Activated naive CD8-positive, alpha-beta T cell treated with anti-CD3 and anti-CD28 coated beads, Interleukin-2, amount 10 ng/mL, durations not matched to agents 7 days and 5 days (primary cell): ENCODE results near the gene CACNG4. TPM values are rescaled to one million over a fixed set of nuclear protein-coding genes. Genes with fewer than 3 reads are reported as not detected.
"Not testable (repeated sequence)": the region's sequence is repeated elsewhere in the genome, so short reads cannot be mapped to it uniquely, and the experiment has no call there.

Experiments used
- ATAC-seq: fragments of 150-1000 bp; cut with Tn5 transposase; one replicate; pipeline ENCODE4 v1.10.0; 2021; ENCODE audit warnings: low read depth, moderate library complexity
- POLR2A ChIA-PET: fragments of 350-600 bp; sonication (Branson Sonifier 250); formaldehyde crosslinking; loops from one replicate; lab custom pipeline; 2021; ENCODE audit warnings: antibody characterized with exemption; lab: Charles Lee
- DNase-seq: peaks from one replicate; pipeline ENCODE4 v3.0.0; 2021
- H3K27ac Mint-ChIP-seq: one replicate; pipeline ENCODE4 v1.8.0; 2022; ENCODE audit warnings: mild to moderate bottlenecking, mixed read lengths
- H3K27me3 Mint-ChIP-seq: one replicate; pipeline ENCODE4 v1.8.0; 2022; ENCODE audit warnings: mild to moderate bottlenecking, moderate library complexity, mixed read lengths
- H3K36me3 Mint-ChIP-seq: one replicate; pipeline ENCODE4 v1.8.0; 2021; ENCODE audit warnings: mild to moderate bottlenecking, mixed read lengths
- H3K4me1 Mint-ChIP-seq: one replicate; pipeline ENCODE4 v1.8.0; 2021; ENCODE audit warnings: mixed read lengths
- H3K4me3 Mint-ChIP-seq: one replicate; pipeline ENCODE4 v1.8.0; 2022; ENCODE audit warnings: mild to moderate bottlenecking, moderate library complexity, mixed read lengths
- H3K9me3 Mint-ChIP-seq: one replicate; pipeline ENCODE4 v1.8.0; 2021; ENCODE audit warnings: mixed read lengths
- total RNA-seq, 2 experiments: library from RNA; stranded (reverse); gene quantifications; one replicate each; pipeline ENCODE4 v1.2.3, GENCODE V29; 2021

Gene CACNG4
- total RNA-seq, 2 experiments from 2014 or later = not detected

DNA sequence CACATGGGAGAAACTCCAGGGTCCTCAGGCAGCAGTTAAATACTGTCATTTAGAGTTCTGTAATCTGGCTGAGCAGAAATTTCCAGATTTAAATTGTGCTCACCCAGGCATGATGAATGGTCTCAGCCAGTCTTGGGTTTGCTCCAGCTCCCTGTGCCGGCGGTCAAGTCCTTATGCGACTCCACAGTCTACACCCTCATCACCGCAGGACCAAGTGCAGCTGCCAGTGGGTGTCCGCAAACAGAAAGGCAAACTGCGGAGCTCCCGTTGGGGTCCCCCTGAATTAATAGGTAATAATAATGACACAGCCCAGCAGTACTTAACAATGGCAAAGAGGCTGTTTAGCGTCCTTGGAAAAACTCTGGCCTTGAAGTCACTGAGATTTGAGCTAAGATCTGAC, 3.9 kb upstream of the CACNG4 start:
- POLR2A ChIA-PET = no interaction called here
- Mint-ChIP-seq H3K4me1 (no peaks in the 10 kb centered on the region), H3K36me3 (no peaks in the 10 kb centered on the region), H3K4me3 (no peak overlapping the region), H3K9me3 (no peaks in the 10 kb centered on the region), H3K27ac (no peak overlapping the region), H3K27me3 (peaks cover 38% of the 10 kb centered on the region)
- DNase-seq = no peak
- no peak for ATAC-seq

DNA sequence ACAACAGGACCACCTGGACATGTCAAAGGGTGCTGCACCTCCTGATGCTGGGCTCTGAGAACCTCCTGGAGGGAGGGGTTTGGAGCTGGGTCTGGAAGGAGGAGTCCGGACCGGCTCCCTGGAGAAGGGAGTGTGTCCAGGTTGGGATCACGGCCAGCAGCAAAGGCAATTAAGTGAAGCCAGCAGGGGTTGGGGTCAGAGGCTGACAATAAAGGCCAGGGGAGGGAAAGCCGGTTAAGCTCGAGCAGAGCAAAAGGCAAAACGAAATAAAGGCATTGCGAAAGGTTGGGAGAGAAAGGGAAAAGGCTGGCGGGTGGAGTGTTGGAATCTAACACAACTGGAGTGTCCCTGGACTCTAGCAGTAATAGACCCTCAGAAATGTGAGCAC, 992 bp upstream of the CACNG4 start:
- Mint-ChIP-seq H3K9me3 (no peaks in the 10 kb centered on the region), H3K27me3 (peaks cover 63% of the 10 kb centered on the region), H3K4me1 (no peaks in the 10 kb centered on the region), H3K27ac (no peak overlapping the region), H3K4me3 (no peak overlapping the region), H3K36me3 (no peaks in the 10 kb centered on the region)
- POLR2A ChIA-PET = no interaction called here
- no peak for ATAC-seq
- DNase-seq = no peak

DNA sequence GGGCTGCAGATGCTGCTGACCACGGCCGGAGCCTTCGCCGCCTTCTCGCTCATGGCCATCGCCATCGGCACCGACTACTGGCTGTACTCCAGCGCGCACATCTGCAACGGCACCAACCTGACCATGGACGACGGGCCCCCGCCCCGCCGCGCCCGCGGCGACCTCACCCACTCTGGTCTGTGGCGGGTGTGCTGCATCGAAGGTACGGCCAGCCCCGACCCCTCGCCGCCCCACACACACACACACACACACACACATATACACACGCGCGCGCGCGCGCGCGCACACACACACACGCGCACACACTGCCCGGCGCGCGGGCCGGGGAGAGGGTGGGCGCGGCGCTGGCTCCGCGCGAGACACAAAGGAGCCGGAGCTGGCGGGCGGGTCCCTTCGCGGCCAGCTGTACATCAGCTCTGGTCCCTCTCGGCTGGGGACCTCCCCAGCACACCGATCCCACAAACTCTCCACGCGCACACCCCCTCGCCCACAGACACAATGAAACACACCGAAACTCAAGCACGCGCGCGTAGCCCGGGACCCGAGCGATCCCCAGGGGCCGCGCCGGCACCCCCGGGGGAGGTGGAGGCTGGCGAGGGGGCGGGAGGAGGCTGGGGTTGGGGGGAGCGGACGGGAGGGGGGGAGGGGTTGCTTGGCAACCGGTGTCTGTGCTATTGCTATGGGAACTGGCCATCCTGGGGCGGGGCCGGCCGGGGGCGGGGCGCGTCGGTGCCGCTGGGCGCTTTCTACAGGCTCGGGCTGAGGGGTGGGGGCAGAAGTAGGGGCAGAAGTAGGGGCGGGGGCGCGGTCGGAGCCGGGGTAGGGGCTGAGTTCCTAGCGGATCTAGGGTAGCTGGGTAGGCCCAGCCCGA, 658 bp downstream of the CACNG4 start:
- Mint-ChIP-seq H3K27me3 (peaks cover 63% of the 10 kb centered on the region), H3K36me3 (no peaks in the 10 kb centered on the region), H3K9me3 (no peaks in the 10 kb centered on the region), H3K4me3 (peak overlapping the region; percentile 61), H3K4me1 (no peaks in the 10 kb centered on the region), H3K27ac (no peak overlapping the region)
- peak; percentile 19 for ATAC-seq
- POLR2A ChIA-PET = interaction anchor here (0.5 kb wide), 1 partner anchor 1843 kb away, joined by 3 read pairs; no protein-coding TSS in a partner anchor
- peak; percentile 39 for DNase-seq

DNA sequence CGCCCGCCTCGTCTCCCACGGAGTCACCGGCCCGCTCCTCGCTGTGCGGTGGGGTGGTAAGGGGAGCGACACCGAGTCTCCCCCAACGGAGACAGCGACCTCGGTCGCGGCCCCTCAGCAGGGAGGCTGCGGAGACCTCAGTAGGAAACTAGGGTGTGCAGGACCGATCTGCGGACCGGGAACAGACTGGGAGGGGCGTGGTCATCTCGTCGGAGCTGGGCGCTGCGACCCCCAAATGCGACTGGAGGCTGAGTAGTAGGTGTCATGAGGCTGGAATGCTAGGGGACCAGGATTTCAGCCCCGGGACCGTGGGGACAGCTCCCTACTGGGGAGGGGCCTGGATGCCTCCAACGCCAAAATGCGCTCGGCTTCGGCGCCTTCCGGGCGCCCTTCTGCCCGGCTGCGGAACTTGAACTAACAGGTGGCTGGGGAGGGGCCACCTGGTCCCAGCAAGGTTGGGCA, 1.3 kb downstream of the CACNG4 start:
- Mint-ChIP-seq H3K9me3 (no peaks in the 10 kb centered on the region), H3K36me3 (no peaks in the 10 kb centered on the region), H3K4me1 (no peaks in the 10 kb centered on the region), H3K4me3 (peak overlapping the region; percentile 52), H3K27me3 (peaks cover 63% of the 10 kb centered on the region), H3K27ac (no peak overlapping the region)
- POLR2A ChIA-PET = no interaction called here
- DNase-seq (no peak), ATAC-seq (no peak)

DNA sequence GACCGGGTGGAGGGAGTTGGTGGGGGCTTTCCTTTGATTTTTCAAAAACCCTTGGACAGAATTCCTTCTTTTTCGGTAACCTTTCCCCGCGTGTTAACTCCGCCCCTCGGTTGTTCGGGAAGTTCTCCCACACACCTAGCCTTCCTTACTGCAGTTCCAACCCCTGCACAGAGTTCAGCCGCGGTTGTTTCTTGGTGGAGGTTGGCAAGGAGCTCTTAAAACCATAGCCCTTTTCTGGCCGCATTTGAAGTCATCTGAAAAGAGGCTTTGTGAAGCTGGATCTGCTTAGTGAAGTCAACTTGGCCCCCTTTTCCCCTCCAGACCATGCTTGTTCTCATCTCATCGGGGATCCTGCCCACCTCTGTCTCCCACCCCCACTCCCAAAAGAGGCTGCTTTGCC, 1.8 kb downstream of the CACNG4 start:
- no peaks in the 10 kb centered on the region for H3K9me3 Mint-ChIP-seq
- DNase-seq = no peak
- peaks cover 63% of the 10 kb centered on the region for H3K27me3 Mint-ChIP-seq
- peak overlapping the region; percentile 52 for H3K4me3 Mint-ChIP-seq
- no peak for ATAC-seq
- no peaks in the 10 kb centered on the region for H3K4me1 Mint-ChIP-seq
- H3K36me3 Mint-ChIP-seq = no peaks in the 10 kb centered on the region
- H3K27ac Mint-ChIP-seq = no peak overlapping the region
- POLR2A ChIA-PET = no interaction called here

DNA sequence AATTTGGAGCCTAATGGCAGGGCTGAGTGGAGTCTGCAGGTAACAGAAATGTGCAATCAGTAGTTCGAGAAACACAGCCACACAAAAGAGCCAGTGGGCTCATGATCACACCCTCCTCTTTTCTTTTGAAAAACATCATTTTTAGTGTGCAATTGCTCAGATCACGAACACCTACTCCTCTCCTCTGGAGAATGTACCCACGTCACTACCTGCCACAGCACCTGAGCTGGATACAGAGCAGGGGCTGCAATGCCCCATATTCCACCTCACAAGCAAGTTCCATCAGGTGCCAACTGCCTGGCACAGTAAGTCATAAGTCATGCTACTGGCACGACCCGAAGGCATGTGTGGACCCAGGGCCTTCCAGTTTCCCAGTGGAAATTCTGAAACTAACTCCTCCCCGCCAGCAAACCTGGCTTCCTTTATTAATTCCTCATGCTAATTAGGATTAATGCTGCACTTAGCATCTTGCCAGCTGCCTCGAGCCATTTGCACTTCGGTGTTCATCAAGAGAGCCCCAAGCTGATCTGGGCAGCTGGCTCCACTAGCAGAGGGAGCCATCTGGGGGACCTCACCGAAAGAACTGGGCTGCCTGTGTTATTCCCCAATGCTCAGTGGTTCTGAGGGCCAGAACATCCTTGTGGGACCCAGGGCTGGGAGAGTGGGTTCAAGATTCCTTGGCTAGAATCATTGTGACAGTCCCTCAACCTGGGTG, 2.4 kb downstream of the CACNG4 start:
- Mint-ChIP-seq H3K27me3 (peaks cover 62% of the 10 kb centered on the region), H3K36me3 (no peaks in the 10 kb centered on the region), H3K4me3 (peak overlapping the region; percentile 52), H3K4me1 (no peaks in the 10 kb centered on the region), H3K9me3 (no peaks in the 10 kb centered on the region), H3K27ac (no peak overlapping the region)
- ATAC-seq (no peak), DNase-seq (no peak)
- POLR2A ChIA-PET = no interaction called here

DNA sequence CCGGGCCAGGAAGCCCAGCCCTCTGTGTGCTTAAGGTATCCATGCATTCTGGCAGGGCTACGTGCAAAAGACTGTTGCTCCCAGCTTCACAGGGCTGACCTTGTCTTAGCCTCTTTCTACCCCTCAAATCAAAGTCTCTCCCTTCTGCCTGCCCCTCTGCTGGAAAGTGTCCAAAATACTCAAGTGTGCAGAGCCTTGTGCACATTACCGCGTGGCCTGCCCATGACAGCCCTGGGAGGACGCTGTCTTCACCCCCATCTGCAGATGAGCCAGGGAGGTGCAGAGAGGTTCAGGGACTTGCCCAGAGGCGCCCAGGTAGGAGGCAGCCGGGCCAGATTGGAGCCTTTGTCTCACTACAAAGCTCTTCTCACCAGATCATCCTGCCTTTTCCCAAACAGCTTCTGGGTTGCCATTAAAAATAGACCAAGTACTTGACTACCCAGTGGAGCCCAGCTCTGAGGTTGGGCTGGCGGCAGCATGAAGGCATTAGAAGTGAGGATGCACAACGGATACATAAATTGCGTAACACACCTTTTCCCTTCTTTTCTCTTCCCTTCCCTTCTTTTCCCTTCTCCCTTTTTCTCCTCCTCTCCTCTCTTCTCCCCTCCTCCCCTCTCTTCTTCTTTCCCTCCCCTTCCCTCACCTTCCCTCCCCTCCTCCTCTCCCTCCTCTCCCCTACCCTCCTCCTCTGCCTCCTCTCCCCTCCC, 3.5 kb downstream of the CACNG4 start:
- H3K36me3 Mint-ChIP-seq = no peaks in the 10 kb centered on the region
- H3K4me1 Mint-ChIP-seq = no peaks in the 10 kb centered on the region

DNA sequence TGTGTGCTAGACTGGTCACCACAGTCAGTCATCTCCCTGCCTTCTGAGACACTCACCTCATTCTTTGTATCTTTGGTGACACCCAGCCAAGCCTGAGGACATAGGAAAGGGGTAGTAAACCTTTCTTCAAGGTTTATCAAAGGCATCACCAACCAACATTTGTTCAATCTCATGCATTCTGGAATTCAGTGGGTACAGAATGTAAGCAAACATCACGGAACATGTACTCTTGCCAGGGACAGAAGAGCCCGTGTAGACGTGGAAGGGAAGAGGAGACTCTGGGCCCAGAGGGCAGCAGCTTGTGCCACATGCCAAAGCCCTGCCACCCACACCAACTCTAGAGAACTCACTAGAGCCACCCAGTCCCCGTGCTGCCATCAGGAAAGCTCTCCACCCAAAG, 4.4 kb downstream of the CACNG4 start:
- Mint-ChIP-seq H3K36me3 (no peaks in the 10 kb centered on the region), H3K4me1 (no peaks in the 10 kb centered on the region), H3K4me3 (no peak overlapping the region), H3K9me3 (no peaks in the 10 kb centered on the region), H3K27ac (no peak overlapping the region), H3K27me3 (peaks cover 42% of the 10 kb centered on the region)
- ATAC-seq (no peak), DNase-seq (no peak)
- POLR2A ChIA-PET = no interaction called here

More for the DNA sequence above, 3.5 kb downstream of the CACNG4 start:
- Mint-ChIP-seq H3K27ac (no peak overlapping the region), H3K4me3 (no peak overlapping the region), H3K9me3 (no peaks in the 10 kb centered on the region), H3K27me3 (peaks cover 52% of the 10 kb centered on the region)
- ATAC-seq = no peak
- no peak for DNase-seq
- POLR2A ChIA-PET = no interaction called here

DNA sequence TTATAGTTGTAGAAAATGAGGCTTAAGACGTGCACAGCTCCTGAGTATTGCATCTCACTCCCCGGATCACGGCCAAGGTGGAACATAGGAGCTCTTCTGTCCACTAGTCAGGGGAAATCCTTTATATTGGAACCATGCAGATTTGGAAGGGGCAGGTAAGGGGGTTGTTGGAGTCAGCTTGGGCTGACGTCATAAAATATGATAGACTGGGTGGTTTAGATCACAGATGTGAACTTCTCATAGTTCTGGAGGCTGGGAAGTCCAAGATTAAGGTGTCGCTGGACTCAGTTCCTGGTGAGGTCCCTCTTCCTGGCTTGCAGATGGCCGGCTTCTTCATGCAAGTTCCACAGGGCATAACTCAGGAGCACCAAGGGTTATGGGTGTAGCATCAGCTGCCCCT, 5.6 kb downstream of the CACNG4 start:
- no peaks in the 10 kb centered on the region for H3K4me1 Mint-ChIP-seq
- H3K36me3 Mint-ChIP-seq = no peaks in the 10 kb centered on the region
- no peak overlapping the region for H3K27ac Mint-ChIP-seq
- DNase-seq = no peak
- POLR2A ChIA-PET = no interaction called here
- no peak overlapping the region for H3K4me3 Mint-ChIP-seq
- ATAC-seq = no peak
- peaks cover 43% of the 10 kb centered on the region for H3K27me3 Mint-ChIP-seq
- H3K9me3 Mint-ChIP-seq = no peaks in the 10 kb centered on the region

DNA sequence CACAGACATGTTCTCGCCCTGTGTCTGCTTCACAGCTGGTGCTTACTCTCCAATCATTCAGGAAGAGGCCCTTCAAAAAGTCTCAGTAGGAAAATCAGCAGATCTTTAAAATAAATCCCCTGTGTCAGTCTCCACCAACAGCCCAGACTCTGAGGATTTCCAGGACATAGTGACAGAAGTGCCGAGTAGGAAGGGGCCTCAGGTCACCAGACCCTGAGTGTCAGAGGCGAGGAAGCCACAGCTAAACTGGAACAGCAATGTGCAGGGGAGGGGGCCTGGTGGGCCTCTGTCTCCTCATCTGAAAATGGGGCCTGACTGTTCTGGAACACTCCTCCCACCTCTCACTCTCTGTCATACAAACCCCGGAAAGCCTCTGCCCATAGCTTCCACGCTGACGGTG, 6.3 kb downstream of the CACNG4 start:
- DNase-seq (no peak), ATAC-seq (no peak)
- Mint-ChIP-seq H3K36me3 (no peaks in the 10 kb centered on the region), H3K27me3 (peaks cover 46% of the 10 kb centered on the region), H3K9me3 (no peaks in the 10 kb centered on the region), H3K27ac (no peak overlapping the region), H3K4me3 (no peak overlapping the region), H3K4me1 (no peaks in the 10 kb centered on the region)
- POLR2A ChIA-PET = no interaction called here

DNA sequence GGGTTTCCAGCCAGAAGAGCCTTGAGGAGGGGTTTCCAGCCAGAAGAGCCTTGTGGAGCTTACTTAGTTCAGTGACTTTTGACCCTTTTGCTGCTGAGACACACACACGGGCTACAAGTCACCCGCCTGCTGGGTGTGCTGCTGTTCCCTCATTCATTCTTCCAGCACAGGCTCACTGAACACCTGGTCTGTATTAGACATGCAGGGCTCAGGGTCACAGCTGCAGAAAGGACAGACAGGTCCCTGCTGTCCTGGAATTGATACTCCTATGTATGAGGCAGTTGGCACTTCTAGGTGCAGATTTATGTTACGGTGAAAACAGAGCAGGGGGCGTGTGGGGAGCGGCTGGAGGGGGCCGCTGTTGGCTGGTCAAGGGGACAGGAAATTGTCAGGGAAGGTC, 6.8 kb downstream of the CACNG4 start:
- Mint-ChIP-seq H3K9me3 (no peaks in the 10 kb centered on the region), H3K27ac (no peak overlapping the region), H3K27me3 (peaks cover 43% of the 10 kb centered on the region), H3K36me3 (no peaks in the 10 kb centered on the region), H3K4me3 (no peak overlapping the region), H3K4me1 (no peaks in the 10 kb centered on the region)
- DNase-seq = no peak
- ATAC-seq = no peak
- POLR2A ChIA-PET = no interaction called here

DNA sequence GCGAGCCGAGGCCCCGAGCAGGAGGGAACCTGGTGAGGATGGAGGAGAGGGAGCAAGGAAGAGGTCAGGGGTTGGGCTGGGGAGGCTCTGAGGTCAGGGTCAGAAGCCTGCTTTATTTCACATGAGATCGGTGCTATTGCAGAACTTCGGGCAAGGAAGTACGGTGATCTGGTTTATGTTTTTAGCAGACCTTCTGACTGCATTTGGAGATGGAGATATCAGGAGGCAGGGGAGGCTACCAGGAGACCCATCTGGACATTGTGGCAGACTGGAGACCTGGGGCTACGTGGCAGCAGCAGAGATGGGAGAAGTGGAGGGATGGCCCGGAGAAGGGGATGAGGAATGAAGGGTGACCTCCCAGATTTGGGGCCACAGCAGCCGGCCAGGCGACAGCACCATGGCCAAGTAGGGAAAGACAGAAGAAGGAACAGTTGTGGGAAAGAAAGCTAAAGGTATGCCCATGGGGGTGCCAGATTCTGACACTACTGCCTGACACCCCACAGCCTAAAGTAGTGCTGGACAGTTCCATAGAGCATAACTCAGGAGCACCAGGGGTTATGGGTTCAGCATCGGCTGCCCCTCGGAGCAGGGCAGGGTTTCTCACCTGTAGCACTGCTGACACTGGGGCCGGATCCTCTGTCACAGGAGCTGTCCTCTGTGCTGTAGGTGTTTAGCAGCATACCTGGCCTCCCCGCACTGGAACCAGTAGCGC, 7.4 kb downstream of the CACNG4 start:
- no peaks in the 10 kb centered on the region for H3K4me1 Mint-ChIP-seq
- no peak overlapping the region for H3K27ac Mint-ChIP-seq
- ATAC-seq (no peak), DNase-seq (no peak)
- POLR2A ChIA-PET = no interaction called here
- H3K36me3 Mint-ChIP-seq = no peaks in the 10 kb centered on the region
- no peak overlapping the region for H3K4me3 Mint-ChIP-seq
- H3K27me3 Mint-ChIP-seq = peaks cover 41% of the 10 kb centered on the region
- H3K9me3 Mint-ChIP-seq = no peaks in the 10 kb centered on the region

DNA sequence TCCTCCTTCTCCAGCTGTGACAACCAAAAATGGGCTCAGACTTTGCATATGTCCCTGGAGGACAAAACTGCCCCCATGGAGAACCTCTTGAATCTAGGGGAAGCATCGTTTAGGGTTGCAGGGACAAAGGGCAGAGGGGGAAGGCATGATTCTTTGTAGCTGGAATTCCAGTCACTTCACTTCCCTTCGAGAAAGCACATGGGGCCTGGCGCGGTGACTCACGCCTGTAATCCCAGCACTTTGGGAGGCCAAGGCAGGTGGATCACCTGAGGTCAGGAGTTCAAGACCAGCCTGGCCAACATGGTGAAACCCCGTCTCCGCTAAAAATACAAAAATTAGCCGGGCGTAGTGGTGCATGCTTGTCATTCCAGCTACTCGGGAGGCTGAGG, 7.9 kb downstream of the CACNG4 start:
- peaks cover 39% of the 10 kb centered on the region for H3K27me3 Mint-ChIP-seq
- ATAC-seq, POLR2A ChIA-PET: not testable (repeated sequence)

More for the DNA sequence above, 7.9 kb downstream of the CACNG4 start:
- H3K27ac Mint-ChIP-seq, H3K4me3 Mint-ChIP-seq, DNase-seq, H3K4me1 Mint-ChIP-seq, H3K9me3 Mint-ChIP-seq, H3K36me3 Mint-ChIP-seq: not testable (repeated sequence)
